ENCODE data around the gene MSRB3.
A peak's percentile ranks its signal among the peaks of the same experiment; 100 is the strongest.
"Not testable (repeated sequence)": the region's sequence is repeated elsewhere in the genome, so short reads cannot be mapped to it uniquely, and the experiment has no call there.

The MSRB3 gene

GRCh38 chr12:65278576-65279368, at the start of gene MSRB3:
Gene MSRB3 (plus strand): TSS chr12:65278683. CDS start chr12:65308580, 29,897 bp downstream.
- DNase-seq: peak; percentile 39

DNA sequence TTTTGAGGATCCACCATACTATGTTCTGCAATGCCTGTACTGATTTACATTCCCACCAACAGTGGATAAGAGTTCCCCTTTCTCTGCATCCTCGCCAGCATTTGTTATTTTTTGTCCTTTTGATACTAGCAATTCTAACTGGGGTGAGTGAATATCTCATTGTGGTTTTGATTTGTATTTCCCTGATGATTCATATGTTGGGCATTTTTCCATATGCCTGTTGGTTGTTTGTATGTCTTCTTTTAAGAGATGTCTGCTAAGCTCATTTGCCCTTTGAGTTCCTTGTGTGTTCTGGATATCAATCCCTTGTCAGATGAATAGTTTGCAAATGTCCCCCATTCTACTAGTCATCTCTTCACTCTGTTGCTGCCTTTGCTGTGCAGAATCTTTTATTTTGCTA, 49.0 kb upstream of the MSRB3 start:
- DNase-seq: no peak

DNA sequence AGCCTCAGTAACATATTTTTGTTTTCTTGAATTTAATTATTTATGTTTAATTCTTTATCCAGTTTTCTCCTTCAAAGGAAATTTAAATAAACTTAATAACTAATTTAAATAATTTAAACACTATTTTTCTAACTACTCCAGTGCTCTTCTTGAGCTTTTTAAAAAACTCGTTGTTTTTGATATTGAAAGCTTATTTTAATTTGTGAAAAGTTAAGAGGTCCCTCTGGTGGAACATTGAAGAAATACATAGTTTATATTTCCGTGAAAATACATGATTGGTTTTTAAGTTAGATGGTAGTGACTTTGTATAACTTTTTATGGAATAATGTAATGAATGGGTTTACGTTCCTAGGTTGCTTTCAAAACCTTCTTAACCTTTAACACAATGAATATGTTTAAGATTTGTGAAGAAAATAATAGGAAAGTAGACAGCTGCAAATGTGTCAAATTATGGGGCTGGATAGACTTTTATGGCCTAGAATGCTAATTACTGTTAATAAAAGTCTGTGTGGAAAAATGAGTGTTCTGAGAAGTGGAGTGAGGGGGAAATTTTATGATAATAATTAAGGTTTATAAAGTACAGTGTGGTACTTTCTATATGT, 45.9 kb upstream of the MSRB3 start:
- peak; percentile 4 for DNase-seq

GRCh38 chr12:65237153-65237552, 41.3 kb upstream of the MSRB3 start:
- DNase-seq: no peak

- no peak for DNase-seq
Observed at GRCh38 chr12:65238609-65239008, 39.9 kb upstream of the MSRB3 start.

GRCh38 chr12:65248656-65249633, 29.5 kb upstream of the MSRB3 start:
- DNase-seq: peak; percentile 63

DNA sequence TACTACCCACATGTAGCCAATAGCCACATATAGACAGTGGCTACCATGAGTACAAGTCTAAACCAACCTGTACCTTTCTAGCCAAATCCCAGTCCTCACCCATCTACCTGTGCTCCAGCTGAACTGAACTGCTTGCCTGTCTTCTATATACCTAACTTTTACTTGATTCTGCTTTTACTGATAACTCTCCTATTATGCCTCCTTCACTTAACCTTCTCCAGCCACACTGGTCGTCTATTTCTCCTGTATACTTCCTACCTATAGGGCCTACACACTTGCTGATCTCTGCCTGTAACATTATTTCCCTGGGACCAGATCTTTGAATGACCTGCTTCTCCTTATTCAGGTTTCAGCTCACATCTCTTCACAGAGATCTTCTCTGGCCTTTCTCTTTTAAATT, 26.0 kb upstream of the MSRB3 start:
- DNase-seq: no peak

GRCh38 chr12:65257986-65258385, 20.5 kb upstream of the MSRB3 start:
- DNase-seq: no peak

- DNase-seq: no peak
Observed at GRCh38 chr12:65259501-65259900, 19.0 kb upstream of the MSRB3 start.

DNA sequence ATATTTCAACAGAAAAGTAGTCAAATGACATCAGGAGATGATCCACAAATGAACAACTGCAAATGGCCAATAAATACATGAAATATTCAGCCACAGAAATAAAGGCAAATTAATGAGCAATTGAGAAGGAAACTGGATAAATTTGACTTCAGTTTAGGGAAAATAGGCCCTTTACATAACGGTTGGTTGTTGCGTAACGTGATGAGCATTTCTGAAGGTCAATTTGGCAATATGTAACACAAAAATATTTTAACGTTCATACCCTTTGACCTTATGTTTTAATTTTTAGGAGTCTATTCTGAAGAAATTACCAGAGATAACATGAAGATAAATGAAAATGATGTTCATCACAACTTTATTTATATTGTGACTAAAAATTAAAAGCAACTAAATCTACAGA, 14.7 kb upstream of the MSRB3 start:
- no peak for DNase-seq

GRCh38 chr12:65266408-65266807, 12.1 kb upstream of the MSRB3 start:
- no peak for DNase-seq

- DNase-seq: no peak
Observed at GRCh38 chr12:65269603-65270002, 8.9 kb upstream of the MSRB3 start.

- DNase-seq: no peak
Observed at GRCh38 chr12:65274602-65275272, 3.7 kb upstream of the MSRB3 start.

DNA sequence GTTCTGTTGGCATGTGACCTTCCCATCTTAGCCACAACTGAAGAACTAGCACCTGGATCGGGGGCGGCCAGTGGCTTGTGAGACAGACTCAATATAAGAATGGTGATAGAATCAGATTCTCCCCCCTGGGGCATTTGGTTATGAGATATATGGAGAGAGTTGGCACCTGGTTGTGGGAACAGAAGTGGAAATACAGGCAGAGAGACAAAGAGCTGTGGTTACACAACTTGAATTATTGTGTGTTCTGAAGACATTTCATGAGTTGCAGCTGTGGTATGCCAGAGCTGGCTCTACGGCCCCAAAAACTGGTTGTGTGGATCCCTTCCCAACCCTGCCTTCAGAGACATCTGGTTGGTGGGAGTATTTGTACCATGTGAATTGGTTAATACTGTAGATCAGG, 2.9 kb upstream of the MSRB3 start:
- DNase-seq: no peak

DNA sequence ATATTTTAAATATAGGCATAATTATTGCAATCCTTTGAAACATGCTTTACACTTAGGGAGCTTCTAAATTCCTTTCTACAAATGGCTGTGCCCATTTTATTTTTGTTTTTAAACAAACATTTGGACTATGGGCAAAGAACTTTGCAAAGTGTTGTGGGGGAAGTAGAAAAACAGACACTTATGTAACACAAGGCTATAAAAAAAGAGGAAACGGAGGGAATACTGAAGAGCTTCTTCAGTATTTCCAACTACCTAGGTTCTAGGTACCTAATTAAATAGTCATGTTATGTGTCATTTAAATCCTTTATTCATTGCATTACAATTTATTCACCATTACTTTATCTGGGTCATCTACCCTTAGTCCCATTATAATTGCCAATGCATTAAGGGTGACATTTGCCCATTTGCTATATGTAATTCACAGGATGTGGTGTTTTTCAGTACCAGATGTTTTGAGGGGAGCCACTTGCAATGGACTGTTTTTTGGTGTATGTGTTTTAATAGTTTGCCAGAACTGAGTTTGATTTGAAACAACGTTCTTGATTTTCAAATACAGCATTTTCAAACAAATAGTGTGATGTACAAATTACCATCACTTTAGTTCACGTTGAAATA, 1.5 kb upstream of the MSRB3 start:
- no peak for DNase-seq

DNA sequence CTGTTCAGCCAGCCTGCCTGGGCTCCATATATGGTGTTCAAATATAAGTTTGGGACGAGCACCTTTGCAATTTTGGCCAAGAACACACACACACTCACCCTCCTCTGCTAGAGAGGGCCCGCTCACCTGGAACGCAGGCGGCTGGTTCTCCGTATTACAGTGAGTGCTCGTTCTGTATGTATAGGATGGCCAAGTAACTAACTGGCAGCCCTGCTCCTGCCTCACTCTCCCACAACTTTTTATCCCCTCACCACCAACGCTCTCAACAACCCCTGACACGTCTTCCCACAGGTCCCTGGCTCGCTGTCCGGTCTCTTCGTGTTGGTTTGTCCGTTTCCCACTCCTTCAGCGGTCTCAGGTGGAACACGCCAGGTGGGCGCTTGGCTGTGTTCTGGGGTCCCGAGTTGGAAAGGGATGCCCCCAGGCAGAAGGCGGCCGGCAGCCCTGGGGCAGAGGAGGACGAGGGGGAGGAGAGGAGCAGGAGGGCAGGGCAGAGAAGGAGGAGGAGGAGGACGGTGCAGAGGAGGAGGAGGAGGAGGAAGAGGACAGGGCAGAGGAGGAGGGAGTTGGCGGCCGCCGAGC, 398 bp upstream of the MSRB3 start:
- DNase-seq: no peak

DNA sequence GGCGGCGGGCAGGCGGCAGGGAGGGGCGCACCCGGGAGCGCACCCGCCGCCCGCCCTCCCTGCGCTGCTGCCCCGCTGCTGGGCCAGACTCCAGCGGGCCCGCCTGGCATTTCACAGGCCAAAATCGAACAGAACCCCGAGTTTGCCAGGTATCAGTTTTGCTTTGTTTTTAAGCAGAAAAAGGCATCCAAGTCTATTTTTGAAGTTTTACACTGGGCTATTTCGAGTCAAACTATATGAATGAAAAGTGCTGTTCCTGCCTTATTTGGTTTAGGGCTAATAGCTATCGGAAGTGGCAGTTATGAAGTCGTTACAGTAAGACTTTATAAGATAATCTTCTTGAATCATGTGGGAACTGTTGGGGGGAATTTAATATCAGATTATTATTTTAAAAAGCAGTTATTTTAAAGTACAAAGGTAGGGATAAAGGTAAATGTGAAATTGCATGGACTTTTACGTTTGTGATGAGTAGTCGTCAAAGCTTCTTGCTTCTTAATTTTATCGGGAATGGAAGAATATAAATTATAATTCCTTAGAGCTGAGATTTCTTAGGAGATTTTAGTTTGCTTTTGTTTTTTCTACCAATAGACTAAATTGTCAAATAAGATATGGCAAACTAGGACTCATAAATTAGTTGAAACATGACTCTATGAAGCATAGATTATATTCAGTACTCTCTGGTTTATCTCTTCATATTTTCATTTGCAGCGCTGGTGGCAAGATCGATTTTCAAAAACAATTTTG, 1.1 kb downstream of the MSRB3 start:
- DNase-seq: no peak

GRCh38 chr12:65280306-65280705, 1.8 kb downstream of the MSRB3 start:
- no peak for DNase-seq

DNA sequence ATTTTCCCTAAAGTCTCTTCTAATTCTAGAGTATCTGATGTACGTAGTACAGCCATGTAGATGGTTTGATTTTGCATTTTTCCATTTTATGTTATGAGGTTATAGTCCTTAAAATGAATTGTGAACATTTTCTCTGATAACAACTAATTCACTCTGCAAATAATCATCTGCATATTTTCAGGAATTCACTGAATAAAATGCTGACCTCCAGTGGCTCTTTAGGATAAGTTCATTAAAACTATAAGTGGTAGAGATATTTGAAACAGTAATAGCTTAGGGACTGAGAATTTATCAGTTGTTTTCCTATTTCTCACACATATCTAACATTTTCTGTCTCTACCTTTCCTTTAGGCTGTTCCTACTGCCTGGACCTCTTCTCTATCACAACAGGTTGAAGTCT, 4.4 kb downstream of the MSRB3 start:
- no peak for DNase-seq

GRCh38 chr12:65285532-65285931, 7.0 kb downstream of the MSRB3 start:
- DNase-seq: not testable (repeated sequence)

GRCh38 chr12:65287426-65287825, 8.9 kb downstream of the MSRB3 start:
- no peak for DNase-seq
